ENCODE measurements around the gene MED20. TPM values are rescaled to one million over a fixed set of nuclear protein-coding genes. Genes with fewer than 3 reads are reported as not detected.
A peak's percentile ranks its signal among the peaks of the same experiment; 100 is the strongest.

MED20 gene
- total and polyA plus RNA-seq, 2 of the 8 experiments (the other 6 are each of a cell fraction or from before 2014, with no cell fraction given) = 38.7 to 51.8 TPM

GRCh38 chr6:41947581-41948220, 26.8 kb upstream of the MED20 start:
- no peak overlapping the region for H3K9ac ChIP-seq (replicated peaks in 1 of 4; ENCODE audit: extremely low read depth in 1 of 4, low read depth in 3 of 4, low read length in 3 of 4)
- H3K23me2 ChIP-seq (ENCODE audit: low read depth, low read length) = no peaks in the 10 kb centered on the region
- WGBS, 2 experiments (ENCODE audit: extremely low coverage in 1 of 2, insufficient coverage in 1 of 2, insufficient read length in 1 of 2, insufficient replicate concordance in 2 of 2, low coverage in 1 of 2, low lambda C conversion rate in 2 of 2, missing lambda C conversion rate in 1 of 2) = 87 to 100% methylated on average over 4 to 10 of the region's 10 CpGs
- H3K14ac ChIP-seq (ENCODE audit: insufficient read length) = no peak overlapping the region
- H4K5ac ChIP-seq (ENCODE audit: insufficient read length, low read depth, low read length) = no peak overlapping the region
- H2AK5ac ChIP-seq (ENCODE audit: low read depth, low read length) = no peak overlapping the region
- H3K56ac ChIP-seq (replicated peaks; ENCODE audit: insufficient read length, low read depth, low read length) = no peak overlapping the region
- no peak for FAIRE-seq
- no peaks in the 10 kb centered on the region for H3K9me3 ChIP-seq (ENCODE audit: insufficient read depth in 2 of 2, low read depth in 1 of 2, low read length in 1 of 2)
- ChIA-PET POLR2A (ENCODE audit: partially characterized antibody) (interaction anchor here (1.4 to 1.6 kb wide), 2 partner anchors 18 to 27 kb away, joined by 3 to 6 read pairs; partner anchors contain the start of genes BYSL and MED20), CTCF (ENCODE audit: partially characterized antibody) (interaction anchor here (0.6 to 1.6 kb wide), 5 partner anchors 11 to 343 kb away, joined by 3 to 4 read pairs (median 3); no protein-coding TSS in a partner anchor)
- H3K4me2 ChIP-seq (ENCODE audit: insufficient read depth in 1 of 2, low read depth in 2 of 2, low read length in 2 of 2) = no peak overlapping the region
- no peak overlapping the region for H2BK20ac ChIP-seq (ENCODE audit: low read length)
- H3K36me3 ChIP-seq (ENCODE audit: control insufficient read depth in 2 of 4, insufficient read depth in 4 of 4, low read length in 3 of 4) = no peaks in the 10 kb centered on the region
- no peak overlapping the region for H4K91ac ChIP-seq (replicated peaks; ENCODE audit: insufficient read length, low read length)
- no peak overlapping the region for H3K27ac ChIP-seq (ENCODE audit: low read depth, low read length)
- H3K4me3 ChIP-seq (ENCODE audit: extremely low read depth in 1 of 4, insufficient read depth in 2 of 4, low read depth in 3 of 4, low read length in 4 of 4) = no peak overlapping the region
- TF ChIP-seq CBX5 (IDR thresholded peaks at IDR 0.05; ENCODE audit: low read depth, low read length) (no peak), BRCA1 (IDR thresholded peaks at IDR 0.05; ENCODE audit: low read depth, low read length) (no peak), JUN (IDR thresholded peaks at IDR 0.05; ENCODE audit: low read depth, low read length) (no peak), CTCF (IDR thresholded peaks at IDR 0.05; ENCODE audit: control extremely low read depth in 1 of 3, insufficient read depth in 1 of 3, low read depth in 1 of 3, low read length in 3 of 3) (no peak), TAF7 (optimal IDR thresholded peaks at IDR 0.05; ENCODE audit: borderline replicate concordance, low read depth, low read length) (no peak), SP4 (IDR thresholded peaks at IDR 0.05; ENCODE audit: low read length) (no peak), RBBP5 (IDR thresholded peaks at IDR 0.05; ENCODE audit: borderline replicate concordance, low read depth, low read length) (no peak), GABPA (IDR thresholded peaks at IDR 0.05; ENCODE audit: borderline replicate concordance, insufficient read depth, low read length) (no peak), CHD2 (IDR thresholded peaks at IDR 0.05; ENCODE audit: low read length) (no peak), CTBP2 (IDR thresholded peaks at IDR 0.05; ENCODE audit: borderline replicate concordance, insufficient read depth, insufficient read length, low read length) (no peak)
- H2AFZ ChIP-seq (ENCODE audit: low read length) = peak overlapping the region; percentile 70; the same call in 1 of the 2 replicates
- H2BK5ac ChIP-seq (ENCODE audit: low read depth, low read length) = no peak overlapping the region
- H4K20me1 ChIP-seq (replicated peaks in 1 of 2; ENCODE audit: control insufficient read depth in 1 of 2, insufficient read depth in 2 of 2, low read length in 2 of 2) = no peaks in the 10 kb centered on the region
- H2BK120ac ChIP-seq (replicated peaks; ENCODE audit: low read depth, low read length) = no peak overlapping the region
- H3K27me3 ChIP-seq (replicated peaks in 1 of 4; ENCODE audit: control insufficient read depth in 3 of 4, extremely low read depth in 1 of 4, insufficient read depth in 3 of 4, low read length in 3 of 4) = no peaks in the 10 kb centered on the region; a peak in 1 of 7 replicates
- H3K4me1 ChIP-seq (replicated peaks in 1 of 4; ENCODE audit: control insufficient read depth in 3 of 4, insufficient read depth in 4 of 4, low read length in 3 of 4) = no peaks in the 10 kb centered on the region
- DNase-seq (ENCODE audit: low read depth in 1 of 2, low spot score in 2 of 2) = no peak
- H3K4ac ChIP-seq (replicated peaks; ENCODE audit: insufficient read length, low read depth, low read length) = no peak overlapping the region
- H3K79me2 ChIP-seq (ENCODE audit: control insufficient read depth in 1 of 2, insufficient read depth in 2 of 2, low read length in 2 of 2) = no peaks in the 10 kb centered on the region
- H2BK12ac ChIP-seq (ENCODE audit: low read depth, low read length) = no peak overlapping the region
- H2BK15ac ChIP-seq (ENCODE audit: low read length) = peak overlapping the region; percentile 53; the same call in 1 of the 2 replicates
- no peak overlapping the region for H4K8ac ChIP-seq (ENCODE audit: extremely low read depth, insufficient read depth, low read length)
- no peak overlapping the region for H3K18ac ChIP-seq (ENCODE audit: extremely low read depth, low read length)
- H3K79me1 ChIP-seq (ENCODE audit: low read depth, low read length) = no peaks in the 10 kb centered on the region
- no peak overlapping the region for H3K23ac ChIP-seq (ENCODE audit: insufficient read length)
